ENCODE data around the gene PRM1. TPM values are rescaled to one million over a fixed set of nuclear protein-coding genes. Genes with fewer than 3 reads are reported as not detected.
A peak's percentile ranks its signal among the peaks of the same experiment; 100 is the strongest.

PRM1 gene
- total and polyA plus RNA-seq, 8 donors, result not detected

GRCh38 chr16:11328172-11329070 is 47.3 kb upstream of the PRM1 start:
- TF ChIP-seq POLR2A (IDR thresholded peaks at IDR 0.05), result no peak
- peak in 2 of 3 donors; percentile 68 to 82 for TF ChIP-seq POLR2AphosphoS5 (IDR thresholded peaks at IDR 0.05)
- no peak for TF ChIP-seq EP300 (IDR thresholded peaks at IDR 0.05)
- TF ChIP-seq, protein P1, sequence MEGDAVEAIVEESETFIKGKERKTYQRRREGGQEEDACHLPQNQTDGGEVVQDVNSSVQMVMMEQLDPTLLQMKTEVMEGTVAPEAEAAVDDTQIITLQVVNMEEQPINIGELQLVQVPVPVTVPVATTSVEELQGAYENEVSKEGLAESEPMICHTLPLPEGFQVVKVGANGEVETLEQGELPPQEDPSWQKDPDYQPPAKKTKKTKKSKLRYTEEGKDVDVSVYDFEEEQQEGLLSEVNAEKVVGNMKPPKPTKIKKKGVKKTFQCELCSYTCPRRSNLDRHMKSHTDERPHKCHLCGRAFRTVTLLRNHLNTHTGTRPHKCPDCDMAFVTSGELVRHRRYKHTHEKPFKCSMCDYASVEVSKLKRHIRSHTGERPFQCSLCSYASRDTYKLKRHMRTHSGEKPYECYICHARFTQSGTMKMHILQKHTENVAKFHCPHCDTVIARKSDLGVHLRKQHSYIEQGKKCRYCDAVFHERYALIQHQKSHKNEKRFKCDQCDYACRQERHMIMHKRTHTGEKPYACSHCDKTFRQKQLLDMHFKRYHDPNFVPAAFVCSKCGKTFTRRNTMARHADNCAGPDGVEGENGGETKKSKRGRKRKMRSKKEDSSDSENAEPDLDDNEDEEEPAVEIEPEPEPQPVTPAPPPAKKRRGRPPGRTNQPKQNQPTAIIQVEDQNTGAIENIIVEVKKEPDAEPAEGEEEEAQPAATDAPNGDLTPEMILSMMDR (IDR thresholded peaks at IDR 0.05), result no peak
- intact Hi-C loops (cut with DNase I; ENCODE audit: low total_unique reads), result no loop called here
- Histone ChIP-seq H3K9me3 (no peaks in the 10 kb centered on the region), H3K4me1 (peaks cover 11 to 20% (median 18%) of the 10 kb centered on the region in 4 donors), H3K27ac (peak overlapping the region in 3 of 5 donors; percentile 34 to 61 (median 37)), H3K4me3 (peak overlapping the region in 1 of 4 donors; percentile 6), H3K27me3 (no peaks in the 10 kb centered on the region), H3K36me3 (no peaks in the 10 kb centered on the region)
- DNase-seq, result peak; percentile 62 to 93
- WGBS, 5 donors, result 32 to 41% (median 40%) methylated on average over 12 of the region's 12 CpGs

- no peak for TF ChIP-seq POLR2A (IDR thresholded peaks at IDR 0.05)
- TF ChIP-seq EP300 (IDR thresholded peaks at IDR 0.05), result no peak
- no peak for TF ChIP-seq POLR2AphosphoS5 (IDR thresholded peaks at IDR 0.05)
- TF ChIP-seq, protein P1 (IDR thresholded peaks at IDR 0.05), result no peak
- peak overlapping the region in 2 of 5 donors; percentile 34 to 61 for H3K27ac ChIP-seq
- H3K9me3 ChIP-seq, result no peaks in the 10 kb centered on the region
- H3K4me1 ChIP-seq, result peaks cover 11 to 20% (median 18%) of the 10 kb centered on the region in 4 donors
- DNase-seq, result no peak
- intact Hi-C loops (cut with DNase I; ENCODE audit: low total_unique reads), result no loop called here
- 70 to 87% (median 82%) methylated on average over 23 of the region's 23 CpGs for WGBS, 5 donors
- H3K4me3 ChIP-seq, result no peak overlapping the region
- no peaks in the 10 kb centered on the region for H3K36me3 ChIP-seq
- H3K27me3 ChIP-seq, result no peaks in the 10 kb centered on the region
Observed at GRCh38 chr16:11327277-11328171, 46.4 kb upstream of the PRM1 start.

GRCh38 chr16:11326737-11327276 is 45.7 kb upstream of the PRM1 start:
- Histone ChIP-seq H3K27ac (peak overlapping the region in 1 of 5 donors; percentile 61), H3K9me3 (no peaks in the 10 kb centered on the region), H3K36me3 (no peaks in the 10 kb centered on the region), H3K4me1 (peaks cover 11 to 20% (median 18%) of the 10 kb centered on the region in 4 donors), H3K27me3 (no peaks in the 10 kb centered on the region), H3K4me3 (no peak overlapping the region)
- intact Hi-C loops (cut with DNase I; ENCODE audit: low total_unique reads), result no loop called here
- no peak for TF ChIP-seq POLR2AphosphoS5 (IDR thresholded peaks at IDR 0.05)
- TF ChIP-seq EP300 (IDR thresholded peaks at IDR 0.05), result no peak
- TF ChIP-seq, protein P1 (IDR thresholded peaks at IDR 0.05), result no peak
- TF ChIP-seq POLR2A (IDR thresholded peaks at IDR 0.05), result no peak
- WGBS, 5 donors, result 84 to 93% (median 89%) methylated on average over 9 of the region's 9 CpGs
- no peak for DNase-seq
